Type B pancreatic cell (in vitro differentiated cells): Measurements from ENCODE around the gene THSD4. TPM values are rescaled to one million over a fixed set of nuclear protein-coding genes. Genes with fewer than 3 reads are reported as not detected.

Experiments used
- DNase-seq: peaks from one replicate; pipeline ENCODE4 v3.0.0; 2021; ENCODE audit warnings: mixed read lengths; ENCODE audit not compliant: unreplicated experiment; ENCODE audit errors: extremely low spot score
- H3K27ac Mint-ChIP-seq: 2 replicates; pipeline ENCODE4 v1.8.0; 2021; ENCODE audit warnings: mild to moderate bottlenecking, mixed read lengths
- H3K27me3 Mint-ChIP-seq: 2 replicates; pipeline ENCODE4 v1.8.0; 2021; ENCODE audit warnings: mixed read lengths
- H3K36me3 Mint-ChIP-seq: 2 replicates; pipeline ENCODE4 v1.8.0; 2021; ENCODE audit warnings: mixed read lengths
- H3K4me1 Mint-ChIP-seq: one replicate; pipeline ENCODE4 v1.8.0; 2021; ENCODE audit warnings: mixed read lengths; ENCODE audit not compliant: unreplicated experiment
- H3K4me3 Mint-ChIP-seq: 2 replicates; pipeline ENCODE4 v1.8.0; 2021; ENCODE audit warnings: mild to moderate bottlenecking, mixed read lengths
- H3K9me3 Mint-ChIP-seq: 2 replicates; pipeline ENCODE4 v1.8.0; 2021; ENCODE audit warnings: mixed read lengths
- total RNA-seq: library from RNA; stranded (reverse); gene quantifications from 2 replicates; pipeline ENCODE4 v1.2.1, GENCODE V29; 2021; ENCODE audit warnings: low replicate concordance
- TF ChIP-seq, protein P1 (sequence below): fragments of 200-600 bp; sonication (generic); conservative IDR thresholded peaks from 2 replicates; pipeline ENCODE4 v1.5.0; 2021; ENCODE audit warnings: antibody characterized with exemption, mild to moderate bottlenecking

THSD4 gene
- total RNA-seq, 1 donor from 2014 or later, result 43.3 TPM

DNA sequence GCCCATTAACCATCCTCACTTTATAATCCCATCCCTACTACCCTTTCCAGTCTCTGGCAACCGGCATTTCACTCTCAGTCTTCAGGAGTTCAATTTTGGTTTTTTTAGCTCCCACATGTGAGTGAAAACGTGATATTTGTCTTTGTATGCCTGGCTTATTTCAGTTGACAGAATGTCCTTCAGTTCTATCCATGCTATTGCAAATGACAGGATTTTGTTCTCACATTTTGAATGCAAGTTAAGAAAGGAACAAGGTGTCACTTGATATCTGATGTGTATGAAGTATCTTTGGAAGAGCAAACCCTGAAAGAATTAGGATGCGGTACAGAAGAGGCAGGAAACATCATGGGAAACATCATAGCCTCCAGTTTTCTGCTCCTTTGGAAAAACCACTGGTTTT lies 298.1 kb downstream of the THSD4 start:
- no peaks in the 10 kb centered on the region for H3K9me3 Mint-ChIP-seq
- H3K4me3 Mint-ChIP-seq, result no peak overlapping the region
- H3K27ac Mint-ChIP-seq, result no peak overlapping the region
- peaks cover 13% of the 10 kb centered on the region for H3K4me1 Mint-ChIP-seq
- DNase-seq, result no peak
- peaks cover 6% of the 10 kb centered on the region for H3K36me3 Mint-ChIP-seq
- no peaks in the 10 kb centered on the region for H3K27me3 Mint-ChIP-seq
- TF ChIP-seq, protein P1, sequence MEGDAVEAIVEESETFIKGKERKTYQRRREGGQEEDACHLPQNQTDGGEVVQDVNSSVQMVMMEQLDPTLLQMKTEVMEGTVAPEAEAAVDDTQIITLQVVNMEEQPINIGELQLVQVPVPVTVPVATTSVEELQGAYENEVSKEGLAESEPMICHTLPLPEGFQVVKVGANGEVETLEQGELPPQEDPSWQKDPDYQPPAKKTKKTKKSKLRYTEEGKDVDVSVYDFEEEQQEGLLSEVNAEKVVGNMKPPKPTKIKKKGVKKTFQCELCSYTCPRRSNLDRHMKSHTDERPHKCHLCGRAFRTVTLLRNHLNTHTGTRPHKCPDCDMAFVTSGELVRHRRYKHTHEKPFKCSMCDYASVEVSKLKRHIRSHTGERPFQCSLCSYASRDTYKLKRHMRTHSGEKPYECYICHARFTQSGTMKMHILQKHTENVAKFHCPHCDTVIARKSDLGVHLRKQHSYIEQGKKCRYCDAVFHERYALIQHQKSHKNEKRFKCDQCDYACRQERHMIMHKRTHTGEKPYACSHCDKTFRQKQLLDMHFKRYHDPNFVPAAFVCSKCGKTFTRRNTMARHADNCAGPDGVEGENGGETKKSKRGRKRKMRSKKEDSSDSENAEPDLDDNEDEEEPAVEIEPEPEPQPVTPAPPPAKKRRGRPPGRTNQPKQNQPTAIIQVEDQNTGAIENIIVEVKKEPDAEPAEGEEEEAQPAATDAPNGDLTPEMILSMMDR, result no peak

DNA sequence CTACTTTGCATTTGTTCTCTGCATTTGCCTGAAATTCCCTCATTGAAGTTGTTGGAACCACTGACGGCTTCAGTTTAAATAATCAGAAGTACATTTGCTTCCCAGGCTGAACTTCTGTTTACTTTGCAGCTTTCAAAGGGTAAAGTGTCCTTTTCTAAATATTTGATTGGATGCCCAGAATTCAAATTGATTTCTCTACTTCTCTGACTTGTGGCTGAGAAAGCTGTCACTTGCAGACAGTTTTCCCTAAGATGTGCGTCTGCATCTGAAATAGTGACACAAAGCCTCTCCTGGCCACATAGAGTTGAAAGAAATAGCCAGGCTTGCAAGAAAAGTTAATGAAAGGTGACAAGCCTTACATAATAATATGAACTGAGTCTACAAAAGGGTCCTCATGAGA lies 299.6 kb downstream of the THSD4 start:
- H3K4me1 Mint-ChIP-seq, result peaks cover 13% of the 10 kb centered on the region
- no peak overlapping the region for H3K4me3 Mint-ChIP-seq
- no peak for DNase-seq
- TF ChIP-seq, protein P1, result no peak
- no peaks in the 10 kb centered on the region for H3K27me3 Mint-ChIP-seq
- no peaks in the 10 kb centered on the region for H3K9me3 Mint-ChIP-seq
- H3K27ac Mint-ChIP-seq, result no peak overlapping the region
- peaks cover 6% of the 10 kb centered on the region for H3K36me3 Mint-ChIP-seq

DNA sequence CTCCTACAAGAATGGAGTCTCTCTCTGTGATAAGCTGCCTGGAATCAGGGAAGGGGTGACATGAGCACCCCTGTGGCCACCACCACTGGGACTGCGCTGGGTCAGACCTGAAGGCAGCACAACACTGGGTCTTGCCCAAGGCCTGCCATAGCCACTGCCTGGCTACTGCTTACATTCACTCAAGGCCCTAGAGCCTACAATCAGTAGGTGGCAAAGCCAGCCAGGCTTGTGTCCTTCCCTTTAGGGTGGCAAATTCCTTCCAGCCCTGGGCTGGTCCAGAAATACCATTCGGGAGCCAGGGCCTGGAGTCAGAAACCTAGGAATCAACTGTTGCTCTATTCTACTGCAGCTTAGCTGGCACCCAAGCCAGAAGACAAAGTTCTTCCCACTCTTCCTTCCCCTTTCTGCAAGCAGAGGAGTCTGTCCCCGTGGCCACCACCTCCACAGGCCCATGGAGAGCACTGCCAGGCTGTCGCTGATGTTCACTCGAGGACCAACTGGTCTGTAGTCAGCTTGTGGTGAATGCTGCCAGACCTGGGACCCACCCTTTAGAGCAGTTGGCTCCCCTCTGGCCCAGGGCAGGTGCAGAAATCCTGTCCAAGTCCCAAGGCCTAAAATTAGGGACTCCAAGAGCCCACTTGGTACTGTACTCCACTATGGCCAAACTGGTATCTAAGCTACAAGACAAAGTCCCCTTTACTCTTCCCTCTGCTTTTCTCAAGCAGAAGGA lies 307.4 kb downstream of the THSD4 start:
- Mint-ChIP-seq H3K36me3 (peaks cover under 1% of the 10 kb centered on the region), H3K9me3 (no peaks in the 10 kb centered on the region), H3K27me3 (no peaks in the 10 kb centered on the region), H3K4me1 (peaks cover 6% of the 10 kb centered on the region), H3K4me3 (no peak overlapping the region), H3K27ac (no peak overlapping the region)
- no peak for DNase-seq
- TF ChIP-seq, protein P1, result no peak

DNA sequence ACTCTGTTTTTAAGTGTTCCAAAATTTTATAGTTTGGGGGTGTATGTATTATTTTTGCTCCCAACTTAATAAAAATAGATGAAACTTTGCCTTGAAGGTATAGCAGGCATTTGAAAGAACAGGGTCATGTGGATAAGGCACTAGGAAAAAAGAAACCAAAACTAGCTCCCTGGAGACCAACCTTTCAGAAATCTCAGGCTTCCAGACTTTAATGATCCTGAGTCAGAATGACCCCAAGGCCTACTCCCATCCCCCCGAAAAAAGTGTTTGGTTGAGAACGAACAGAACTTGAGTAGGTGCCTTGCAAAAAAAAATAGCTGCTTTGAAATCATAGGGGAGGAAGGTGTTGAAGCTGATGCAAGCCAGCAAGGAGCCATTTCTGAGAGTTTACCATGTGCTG lies 309.5 kb downstream of the THSD4 start:
- no peak overlapping the region for H3K27ac Mint-ChIP-seq
- no peaks in the 10 kb centered on the region for H3K9me3 Mint-ChIP-seq
- peaks cover 10% of the 10 kb centered on the region for H3K4me1 Mint-ChIP-seq
- no peaks in the 10 kb centered on the region for H3K36me3 Mint-ChIP-seq
- TF ChIP-seq, protein P1, result no peak
- DNase-seq, result no peak
- H3K27me3 Mint-ChIP-seq, result no peaks in the 10 kb centered on the region
- H3K4me3 Mint-ChIP-seq, result no peak overlapping the region

DNA sequence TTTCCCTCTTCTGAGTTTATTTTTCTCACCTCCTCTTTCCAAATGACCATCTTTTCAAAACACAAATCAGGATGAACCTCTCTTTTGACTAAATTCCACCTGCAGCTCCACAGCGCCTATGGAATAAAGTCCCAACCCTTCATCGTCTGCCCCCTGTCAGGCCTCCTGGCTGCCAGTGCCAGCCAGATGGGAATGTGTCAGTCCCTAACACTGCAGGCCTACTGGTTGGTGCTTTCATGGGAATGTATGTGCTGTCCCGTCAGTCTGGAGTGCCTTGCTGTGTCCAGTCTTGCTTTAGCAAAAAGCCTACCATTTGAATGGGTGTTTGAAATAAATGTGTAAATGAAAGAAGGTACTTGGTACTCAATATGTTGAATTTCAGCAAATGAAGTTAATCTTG lies 310.1 kb downstream of the THSD4 start:
- Mint-ChIP-seq H3K4me1 (peaks cover 10% of the 10 kb centered on the region), H3K36me3 (no peaks in the 10 kb centered on the region), H3K27ac (no peak overlapping the region), H3K4me3 (no peak overlapping the region), H3K27me3 (no peaks in the 10 kb centered on the region), H3K9me3 (no peaks in the 10 kb centered on the region)
- no peak for DNase-seq
- TF ChIP-seq, protein P1, result no peak

DNA sequence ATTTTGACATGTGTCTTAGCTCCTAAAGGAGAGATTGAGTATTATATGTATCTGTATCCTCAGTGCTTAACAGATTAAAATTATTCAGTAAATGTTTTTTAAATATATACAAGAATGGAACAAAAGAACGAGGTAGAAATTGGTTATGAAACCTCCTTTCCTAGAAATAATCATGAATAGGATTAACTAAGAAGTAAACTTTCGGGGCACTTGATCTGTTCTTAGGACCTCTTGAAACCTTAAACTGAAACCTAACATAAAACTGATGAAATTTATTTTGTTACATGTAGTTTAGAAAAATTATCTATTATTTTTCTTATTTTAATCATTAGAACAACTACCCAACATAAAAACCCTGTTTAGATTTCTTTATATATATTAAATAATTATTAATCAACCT lies 311.5 kb downstream of the THSD4 start:
- Mint-ChIP-seq H3K9me3 (no peaks in the 10 kb centered on the region), H3K27me3 (no peaks in the 10 kb centered on the region), H3K4me3 (no peak overlapping the region), H3K27ac (no peak overlapping the region), H3K36me3 (no peaks in the 10 kb centered on the region), H3K4me1 (peaks cover 17% of the 10 kb centered on the region)
- TF ChIP-seq, protein P1, result no peak
- no peak for DNase-seq
